Tibial nerve (tissue), 4 donors: ENCODE results near the gene LGR5. TPM values are rescaled to one million over a fixed set of nuclear protein-coding genes. Genes with fewer than 3 reads are reported as not detected.

Experiments used
- DNase-seq, 2 donors: peaks; one replicate each; pipeline ENCODE4 v3.0.0-alpha.2; 2019; ENCODE audit warnings: low spot score in 2 of 2
- H3K27ac ChIP-seq, 4 donors: fragments of 200-600 bp; sonication (generic) in 3 of 4; one replicate each; pipeline ENCODE4 v1.5.1; 2017 to 2019; ENCODE audit warnings: mild to moderate bottlenecking in 1 of 4
- H3K27me3 ChIP-seq, 2 donors: fragments of 200-600 bp; sonication (generic) in 1 of 2; one replicate each; pipeline versions ENCODE4 v1.5.1 to v1.6.0; 2017 to 2019
- H3K36me3 ChIP-seq, 3 donors: fragments of 200-600 bp; sonication (generic); one replicate each; pipeline ENCODE4 v1.5.1; 2018 to 2019
- H3K4me1 ChIP-seq, 4 donors: fragments of 200-600 bp; sonication (generic) in 3 of 4; one replicate each; pipeline ENCODE4 v1.5.1; 2017 to 2019
- H3K4me3 ChIP-seq, 4 donors: fragments of 200-600 bp; sonication (generic) in 3 of 4; one replicate each; pipeline ENCODE4 v1.5.1; 2017 to 2019; ENCODE audit warnings: mild to moderate bottlenecking in 1 of 4, moderate library complexity in 1 of 4
- H3K9me3 ChIP-seq, 4 donors: fragments of 200-600 bp; sonication (generic) in 3 of 4; one replicate each; pipeline ENCODE4 v1.5.1; 2017 to 2019
- EP300 ChIP-seq, 2 donors: sonication (generic); formaldehyde crosslinking; IDR thresholded peaks; one replicate each; pipeline ENCODE4 v1.6.1; 2017; ENCODE audit warnings: antibody characterized with exemption in 2 of 2, mild to moderate bottlenecking in 1 of 2
- POLR2A ChIP-seq, 2 donors: fragments of 450-650 bp; IDR thresholded peaks; one replicate each; pipeline ENCODE4 v1.6.1; 2017; ENCODE audit warnings: antibody characterized with exemption in 2 of 2, mild to moderate bottlenecking in 2 of 2, moderate library complexity in 2 of 2
- WGBS, 2 donors: methylation state at CpG; one replicate each; pipeline ENCODE4 v1.1.5; 2018; 5-methylcytosine and 5-hydroxymethylcytosine counted together
- total RNA-seq, 4 donors: library from RNA; depleted of rRNA; stranded (reverse); fragments of >200 nt; gene quantifications; one replicate each; pipeline ENCODE4 v1.1.0, GENCODE V29; 2016
- TF ChIP-seq, protein P1 (sequence below), 5 experiments: fragments of 200-600 bp in 3 of 5; fragments of 450-650 bp in 2 of 5; sonication (generic) in 3 of 5; IDR thresholded peaks; one replicate each; pipeline ENCODE4 v1.5.1; 2016 to 2019; ENCODE audit warnings: antibody characterized with exemption in 5 of 5, mild to moderate bottlenecking in 3 of 5, moderate library complexity in 2 of 5

LGR5 gene
- total RNA-seq, 4 donors from 2014 or later = 1.6 to 11.1 (median 7.7) TPM

DNA sequence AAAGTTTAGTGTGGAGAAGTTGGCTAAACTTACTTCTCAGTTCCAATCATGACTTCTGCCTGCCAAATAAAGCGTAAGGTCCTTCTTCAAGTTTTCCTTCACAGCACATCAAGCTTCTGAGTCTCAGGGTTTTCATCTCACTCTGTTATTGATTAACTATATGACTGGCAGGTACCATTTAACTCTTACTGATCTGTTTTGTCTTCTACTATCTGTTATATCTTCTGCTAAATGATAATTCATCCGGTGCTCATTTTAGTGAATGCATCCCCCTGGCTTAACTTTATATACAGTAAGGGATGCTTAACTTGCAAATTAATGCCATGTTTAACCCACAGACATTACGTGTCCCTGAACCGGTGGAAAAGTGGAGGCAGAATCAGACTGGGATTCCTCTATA lies 20.7 kb downstream of the LGR5 start:
- TF ChIP-seq, protein P1, sequence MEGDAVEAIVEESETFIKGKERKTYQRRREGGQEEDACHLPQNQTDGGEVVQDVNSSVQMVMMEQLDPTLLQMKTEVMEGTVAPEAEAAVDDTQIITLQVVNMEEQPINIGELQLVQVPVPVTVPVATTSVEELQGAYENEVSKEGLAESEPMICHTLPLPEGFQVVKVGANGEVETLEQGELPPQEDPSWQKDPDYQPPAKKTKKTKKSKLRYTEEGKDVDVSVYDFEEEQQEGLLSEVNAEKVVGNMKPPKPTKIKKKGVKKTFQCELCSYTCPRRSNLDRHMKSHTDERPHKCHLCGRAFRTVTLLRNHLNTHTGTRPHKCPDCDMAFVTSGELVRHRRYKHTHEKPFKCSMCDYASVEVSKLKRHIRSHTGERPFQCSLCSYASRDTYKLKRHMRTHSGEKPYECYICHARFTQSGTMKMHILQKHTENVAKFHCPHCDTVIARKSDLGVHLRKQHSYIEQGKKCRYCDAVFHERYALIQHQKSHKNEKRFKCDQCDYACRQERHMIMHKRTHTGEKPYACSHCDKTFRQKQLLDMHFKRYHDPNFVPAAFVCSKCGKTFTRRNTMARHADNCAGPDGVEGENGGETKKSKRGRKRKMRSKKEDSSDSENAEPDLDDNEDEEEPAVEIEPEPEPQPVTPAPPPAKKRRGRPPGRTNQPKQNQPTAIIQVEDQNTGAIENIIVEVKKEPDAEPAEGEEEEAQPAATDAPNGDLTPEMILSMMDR (IDR thresholded peaks at IDR 0.05) = no peak
- H3K4me1 ChIP-seq = peaks cover 0 to 5% (median 0%) of the 10 kb centered on the region in 4 donors
- no peak for DNase-seq
- WGBS, 2 donors = 91 to 97% methylated on average over 4 of the region's 4 CpGs
- no peaks in the 10 kb centered on the region for H3K36me3 ChIP-seq
- no peaks in the 10 kb centered on the region for H3K9me3 ChIP-seq
- H3K4me3 ChIP-seq = no peak overlapping the region
- no peaks in the 10 kb centered on the region for H3K27me3 ChIP-seq
- no peak overlapping the region for H3K27ac ChIP-seq

DNA sequence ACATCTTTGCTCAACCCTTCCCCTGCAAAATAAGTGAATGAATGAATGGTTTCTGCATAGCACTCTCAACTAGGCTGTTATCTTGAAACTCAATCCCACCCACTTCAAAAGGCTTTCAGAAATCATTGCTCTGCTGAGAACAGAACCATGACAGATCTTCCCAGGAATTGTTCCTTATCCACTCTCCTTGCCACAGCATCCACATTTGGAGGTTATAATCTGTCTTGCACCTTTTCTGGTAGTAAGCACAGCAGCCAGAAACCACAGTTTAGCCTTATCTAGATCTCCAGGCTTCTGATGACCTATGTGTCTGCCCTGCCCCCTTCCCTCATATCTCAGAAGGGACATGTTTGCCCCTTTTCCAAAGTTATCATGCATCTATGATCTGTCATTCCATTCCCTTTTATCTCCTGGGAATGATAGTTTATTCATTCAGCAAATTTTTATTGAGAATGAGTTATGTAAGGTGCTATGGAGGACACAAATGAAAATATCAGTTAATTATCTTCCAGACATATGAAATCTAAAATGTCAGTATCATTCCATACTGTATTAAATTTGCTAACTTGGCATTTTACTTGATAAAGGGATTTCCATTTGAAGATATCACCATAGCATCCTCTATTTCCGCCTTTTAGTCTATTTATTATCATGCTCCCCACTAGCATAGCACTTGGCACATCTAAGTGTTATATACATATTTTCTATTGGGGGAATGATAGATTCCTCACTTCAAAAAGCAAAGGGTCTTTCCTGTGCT lies 21.4 kb downstream of the LGR5 start:
- H3K27me3 ChIP-seq = no peaks in the 10 kb centered on the region
- WGBS, 2 donors = 100% methylated on average over 1 of the region's 1 CpG
- DNase-seq = no peak
- no peak overlapping the region for H3K4me3 ChIP-seq
- no peaks in the 10 kb centered on the region for H3K9me3 ChIP-seq
- H3K27ac ChIP-seq = no peak overlapping the region
- TF ChIP-seq EP300 (IDR thresholded peaks at IDR 0.05) (no peak), POLR2A (IDR thresholded peaks at IDR 0.05) (no peak)
- TF ChIP-seq, protein P1 (IDR thresholded peaks at IDR 0.05) = no peak
- H3K36me3 ChIP-seq = no peaks in the 10 kb centered on the region
- H3K4me1 ChIP-seq = peaks cover 0 to 5% (median 0%) of the 10 kb centered on the region in 4 donors

DNA sequence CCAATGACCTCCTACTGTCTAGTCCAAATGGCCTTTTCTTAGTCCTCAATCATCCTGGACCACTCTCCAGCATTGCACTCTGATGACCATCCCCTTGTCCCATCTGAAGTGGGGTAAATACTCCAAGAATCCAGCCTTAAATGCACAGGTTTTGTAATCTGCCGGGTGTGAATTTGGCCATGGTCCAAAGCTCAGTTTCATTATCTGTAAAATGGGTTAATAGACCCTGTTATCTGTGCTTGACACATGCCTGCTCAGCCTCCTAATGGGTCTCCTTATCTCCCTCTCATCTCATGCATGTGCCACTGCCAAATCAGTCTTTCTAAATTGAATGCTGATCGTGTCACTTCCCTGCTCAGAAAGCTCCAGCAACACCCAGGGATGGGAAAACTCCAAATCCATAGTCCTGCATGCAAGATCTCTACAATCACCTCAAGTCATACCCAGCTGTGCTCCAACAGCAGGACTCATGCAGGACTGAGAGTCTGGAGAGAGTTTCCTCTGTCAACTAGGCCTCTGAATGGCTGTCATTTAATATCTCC lies 22.3 kb downstream of the LGR5 start:
- peaks cover 0 to 5% (median 0%) of the 10 kb centered on the region in 4 donors for H3K4me1 ChIP-seq

DNA sequence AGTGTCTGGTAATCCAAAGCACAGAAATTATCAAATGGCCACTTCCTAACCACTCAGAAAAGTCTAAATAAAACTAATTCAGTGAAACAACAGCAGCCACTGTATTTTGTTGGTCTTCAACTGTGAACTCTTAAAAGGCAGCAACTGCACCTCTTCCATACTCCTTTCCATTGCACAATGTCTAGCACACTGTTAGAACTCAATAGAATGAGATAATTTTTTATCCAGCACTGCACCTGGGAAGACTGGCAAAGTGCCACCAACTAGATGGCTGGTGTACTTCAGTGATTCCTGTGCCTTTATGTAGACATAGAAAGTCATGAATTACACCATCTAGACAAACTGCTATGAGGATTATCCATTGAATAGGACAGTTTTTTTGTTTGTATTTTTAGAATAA lies 26.2 kb downstream of the LGR5 start:
- TF ChIP-seq EP300 (IDR thresholded peaks at IDR 0.05) (no peak), POLR2A (IDR thresholded peaks at IDR 0.05) (no peak)
- TF ChIP-seq, protein P1 (IDR thresholded peaks at IDR 0.05) = no peak
- no peak for DNase-seq
- Histone ChIP-seq H3K36me3 (no peaks in the 10 kb centered on the region), H3K27me3 (no peaks in the 10 kb centered on the region), H3K4me1 (no peaks in the 10 kb centered on the region), H3K4me3 (no peak overlapping the region), H3K9me3 (no peaks in the 10 kb centered on the region), H3K27ac (no peak overlapping the region)

More for the DNA sequence above, 22.3 kb downstream of the LGR5 start:
- DNase-seq = no peak
- Histone ChIP-seq H3K9me3 (no peaks in the 10 kb centered on the region), H3K4me3 (no peak overlapping the region), H3K27me3 (no peaks in the 10 kb centered on the region), H3K36me3 (no peaks in the 10 kb centered on the region), H3K27ac (no peak overlapping the region)
- TF ChIP-seq, protein P1 (IDR thresholded peaks at IDR 0.05) = no peak
- WGBS, 2 donors = 88 to 95% methylated on average over 2 of the region's 2 CpGs

DNA sequence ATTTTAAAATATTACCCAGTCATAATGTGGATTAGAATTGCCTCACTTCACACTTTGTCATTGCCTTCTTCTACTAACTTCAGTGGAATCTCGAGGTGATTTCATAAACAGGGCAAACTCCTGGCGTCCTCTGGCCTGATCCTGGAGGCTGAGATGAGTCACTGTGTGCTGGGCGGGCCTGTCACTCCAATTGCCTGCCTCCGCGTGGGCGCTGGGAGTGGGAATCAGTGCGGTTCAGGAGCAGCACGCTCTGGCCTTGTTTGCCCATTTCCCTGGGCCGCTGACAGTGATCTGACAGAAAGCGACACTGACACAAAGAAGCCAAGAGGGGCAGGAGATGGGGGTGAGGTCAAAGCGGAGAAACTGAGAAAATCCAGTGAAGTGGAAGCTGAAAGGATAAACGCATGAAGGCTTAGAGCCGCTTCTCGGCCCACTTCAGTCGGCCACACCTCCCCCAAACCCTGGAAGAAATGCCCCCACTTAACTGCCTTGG lies 29.7 kb downstream of the LGR5 start:
- 73 to 77% methylated on average over 15 of the region's 15 CpGs for WGBS, 2 donors
- DNase-seq = no peak
- H3K27ac ChIP-seq = no peak overlapping the region
- no peaks in the 10 kb centered on the region for H3K36me3 ChIP-seq
- no peak for TF ChIP-seq POLR2A (IDR thresholded peaks at IDR 0.05)
- no peak for TF ChIP-seq EP300 (IDR thresholded peaks at IDR 0.05)
- TF ChIP-seq, protein P1 (IDR thresholded peaks at IDR 0.05) = no peak
- H3K4me1 ChIP-seq = no peaks in the 10 kb centered on the region
- no peaks in the 10 kb centered on the region for H3K9me3 ChIP-seq
- H3K4me3 ChIP-seq = no peak overlapping the region
- no peaks in the 10 kb centered on the region for H3K27me3 ChIP-seq
